IMR-90 (cell line): ENCODE results near the gene ZNF497. TPM values are rescaled to one million over a fixed set of nuclear protein-coding genes. Genes with fewer than 3 reads are reported as not detected.

Source experiments
- ATAC-seq: fragments of 200-7000 bp; cut with Tn5 transposase; 2 replicates; pipeline ENCODE4 v1.9.1; 2020; ENCODE audit warnings: low read depth, mild to moderate bottlenecking, moderate library complexity
- BruUV-seq: library from RNA; stranded (reverse); fragments of 400-500 nt; replicated peaks from 2 replicates; lab custom pipeline; 2021; lab: Mats Ljungman, UMichigan
- CTCF ChIA-PET: fragments of 300-600 bp; formaldehyde crosslinking; extraction: SDS; loops from one replicate; lab custom pipeline; 2021; ENCODE audit warnings: antibody characterized with exemption; lab: Yijun Ruan, JAX
- POLR2A ChIA-PET: fragments of 300-600 bp; sonication (Branson Sonifier 250); formaldehyde crosslinking; loops from one replicate; lab custom pipeline; 2022; ENCODE audit warnings: antibody characterized with exemption; ENCODE audit not compliant: unreplicated experiment; lab: Charles Lee
- DNase-seq: peaks from one replicate; pipeline ENCODE4 v3.0.0; 2013
- H2AFZ ChIP-seq: replicated peaks from 2 replicates; pipeline ENCODE3; 2013; ENCODE audit warnings: low read length, mild to moderate bottlenecking; ENCODE audit not compliant: poor library complexity
- H2AK5ac ChIP-seq: 2 replicates; pipeline ENCODE4 v1.6.1; 2013; ENCODE audit warnings: low read depth, low read length, inconsistent platforms
- H2AK9ac ChIP-seq: replicated peaks from 2 replicates; pipeline ENCODE3; 2013; ENCODE audit warnings: mild to moderate bottlenecking, low read depth, low read length, moderate library complexity; ENCODE audit not compliant: poor library complexity
- H2BK120ac ChIP-seq: 2 replicates; pipeline ENCODE4 v1.6.1; 2013; ENCODE audit warnings: low read depth, low read length, inconsistent platforms
- H2BK15ac ChIP-seq: 3 replicates; pipeline ENCODE4 v1.6.1; 2013; ENCODE audit warnings: low read depth, low read length, inconsistent platforms
- H2BK20ac ChIP-seq: 2 replicates; pipeline ENCODE4 v1.6.1; 2013; ENCODE audit warnings: low read depth, mild to moderate bottlenecking, inconsistent platforms, low read length, moderate library complexity
- H2BK5ac ChIP-seq: 2 replicates; pipeline ENCODE4 v1.6.1; 2013; ENCODE audit warnings: mild to moderate bottlenecking, low read depth, low read length, inconsistent platforms; ENCODE audit not compliant: poor library complexity, severe bottlenecking
- H3K14ac ChIP-seq: replicated peaks from 2 replicates; pipeline ENCODE4 v1.6.1; 2013; ENCODE audit warnings: low read depth, low read length, inconsistent platforms
- H3K18ac ChIP-seq: 2 replicates; pipeline ENCODE4 v1.6.1; 2013; ENCODE audit warnings: low read depth, low read length, control low read depth
- H3K23ac ChIP-seq: 2 replicates; pipeline ENCODE4 v1.6.1; 2013; ENCODE audit warnings: low read depth, low read length, inconsistent platforms
- H3K27ac ChIP-seq: 2 replicates; pipeline ENCODE4 v1.5.1; 2013; ENCODE audit warnings: mild to moderate bottlenecking, control low read depth, low read length; ENCODE audit not compliant: insufficient read depth
- H3K27me3 ChIP-seq: 2 replicates; pipeline ENCODE4 v1.6.1; 2013; ENCODE audit warnings: low read length; ENCODE audit not compliant: control insufficient read depth, insufficient read depth
- H3K36me3 ChIP-seq: 2 replicates; pipeline ENCODE4 v1.6.1; 2013; ENCODE audit warnings: low read length, mixed read lengths; ENCODE audit not compliant: control insufficient read depth, insufficient read depth
- H3K4ac ChIP-seq: 2 replicates; pipeline ENCODE4 v1.6.1; 2013; ENCODE audit warnings: low read depth, low read length, inconsistent platforms
- H3K4me1 ChIP-seq: 2 replicates; pipeline ENCODE4 v1.6.1; 2013; ENCODE audit warnings: low read length, mixed read lengths; ENCODE audit not compliant: control insufficient read depth, insufficient read depth
- H3K4me2 ChIP-seq: 2 replicates; pipeline ENCODE4 v1.6.1; 2013; ENCODE audit warnings: low read depth, mild to moderate bottlenecking, control low read depth, low read length, moderate library complexity
- H3K4me3 ChIP-seq: 2 replicates; pipeline ENCODE4 v1.5.1; 2013; ENCODE audit warnings: low read depth, mild to moderate bottlenecking, control low read depth, low read length, moderate library complexity; ENCODE audit not compliant: insufficient read depth
- H3K56ac ChIP-seq: 2 replicates; pipeline ENCODE4 v1.6.1; 2013; ENCODE audit warnings: low read length, inconsistent platforms; ENCODE audit not compliant: insufficient read depth; ENCODE audit errors: extremely low read depth
- H3K79me1 ChIP-seq, 2 experiments: 2 replicates each; pipeline ENCODE4 v1.6.1; 2013; ENCODE audit warnings: low read length in 2 of 2, inconsistent platforms in 1 of 2, low read depth in 1 of 2
- H3K9ac ChIP-seq: 2 replicates; pipeline ENCODE4 v1.6.1; 2013; ENCODE audit warnings: low read depth, low read length, control low read depth
- H3K9me1 ChIP-seq: 2 replicates; pipeline ENCODE4 v1.6.1; 2013; ENCODE audit warnings: low read length, inconsistent platforms; ENCODE audit not compliant: insufficient read depth
- H3K9me3 ChIP-seq: 2 replicates; pipeline ENCODE4 v1.6.1; 2013; ENCODE audit warnings: low read length; ENCODE audit not compliant: control insufficient read depth, insufficient read depth
- H4K20me1 ChIP-seq: 2 replicates; pipeline ENCODE4 v1.6.1; 2013; ENCODE audit warnings: low read length, inconsistent platforms; ENCODE audit not compliant: insufficient read depth
- H4K5ac ChIP-seq: 2 replicates; pipeline ENCODE4 v1.6.1; 2013; ENCODE audit warnings: mild to moderate bottlenecking, low read depth, low read length, control low read depth
- H4K8ac ChIP-seq, 2 experiments: 2 replicates each; pipeline ENCODE4 v1.6.1; 2013; ENCODE audit warnings: low read depth in 2 of 2, low read length in 2 of 2, control low read depth in 1 of 2, inconsistent platforms in 1 of 2
- H4K91ac ChIP-seq: 2 replicates; pipeline ENCODE4 v1.6.1; 2013; ENCODE audit warnings: low read depth, low read length, inconsistent platforms; ENCODE audit not compliant: insufficient read depth
- BHLHE40 ChIP-seq: fragments of 150-350 bp; IDR thresholded peaks from 2 replicates; pipeline ENCODE4 v1.6.1; 2016; ENCODE audit warnings: mild to moderate bottlenecking, low read depth, low read length
- CEBPB ChIP-seq: IDR thresholded peaks from 2 replicates; pipeline ENCODE4 v1.6.1; 2012; ENCODE audit warnings: low read depth, low read length, improper control_type of control experiment
- CHD1 ChIP-seq: IDR thresholded peaks from 2 replicates; pipeline ENCODE4 v1.6.1; 2012; ENCODE audit warnings: low read depth, low read length, improper control_type of control experiment
- FOS ChIP-seq: fragments of 150-350 bp; IDR thresholded peaks from 2 replicates; pipeline ENCODE4 v1.6.1; 2016; ENCODE audit warnings: low read depth, low read length
- MAFK ChIP-seq: IDR thresholded peaks from 2 replicates; pipeline ENCODE4 v1.6.1; 2012; ENCODE audit warnings: low read depth, low read length, improper control_type of control experiment
- MAZ ChIP-seq: IDR thresholded peaks from 2 replicates; pipeline ENCODE4 v1.6.1; 2012; ENCODE audit warnings: low read depth, mild to moderate bottlenecking, low read length, improper control_type of control experiment, moderate library complexity, borderline replicate concordance
- MXI1 ChIP-seq: IDR thresholded peaks from 2 replicates; pipeline ENCODE4 v1.6.1; 2012; ENCODE audit warnings: low read depth, mild to moderate bottlenecking, low read length, moderate library complexity, borderline replicate concordance
- NFE2L2 ChIP-seq: fragments of 150-350 bp; IDR thresholded peaks from 2 replicates; pipeline ENCODE4 v1.6.1; 2016; ENCODE audit warnings: low read depth, mild to moderate bottlenecking, low read length
- POLR2A ChIP-seq: IDR thresholded peaks from 2 replicates; pipeline ENCODE4 v1.6.1; 2012; ENCODE audit warnings: mild to moderate bottlenecking, low read depth, low read length
- RAD21 ChIP-seq: IDR thresholded peaks from 2 replicates; pipeline ENCODE4 v1.6.1; 2012; ENCODE audit warnings: low read length, improper control_type of control experiment
- RCOR1 ChIP-seq: IDR thresholded peaks from 2 replicates; pipeline ENCODE4 v1.6.1; 2012; ENCODE audit warnings: mild to moderate bottlenecking, low read length, improper control_type of control experiment; ENCODE audit not compliant: insufficient replicate concordance
- RFX5 ChIP-seq: IDR thresholded peaks from 2 replicates; pipeline ENCODE4 v1.8.0; 2012; ENCODE audit warnings: low read depth, mild to moderate bottlenecking, low read length, moderate library complexity
- SMC3 ChIP-seq: fragments of 150-350 bp; IDR thresholded peaks from 2 replicates; pipeline ENCODE4 v1.6.1; 2016; ENCODE audit warnings: low read depth, mild to moderate bottlenecking, antibody characterized with exemption, low read length, moderate library complexity
- WGBS, 2 experiments: methylation state at CpG; one replicate each; pipeline versions ENCODE4 v1.1.5 to v1.1.7; 2013; ENCODE audit warnings: missing lambda C conversion rate in 2 of 2; ENCODE audit not compliant: insufficient read length in 1 of 2; ENCODE audit errors: extremely low coverage in 2 of 2; 5-methylcytosine and 5-hydroxymethylcytosine counted together
- dilution Hi-C: fragments of 300-500 bp; cut with HindIII; formaldehyde crosslinking; loops from one replicate; pipeline ENCODE4 v1.14.3; 2018; ENCODE audit warnings: low sequenced_read_pairs; ENCODE audit not compliant: unreplicated experiment
- in situ Hi-C: fragments of 300-500 bp; cut with MboI; formaldehyde crosslinking; loops from 3 replicates; pipeline ENCODE4 v1.14.3; 2019; ENCODE audit warnings: low sequenced_read_pairs, inconsistent platforms, mixed read lengths
- intact Hi-C: fragments of 100-400 bp; cut with micrococcal nuclease; formaldehyde crosslinking; loops from 2 replicates; pipeline ENCODE4 v1.10.0; 2022
- polyA plus RNA-seq, 3 experiments: library from polyadenylated mRNA; depleted of rRNA; stranded (reverse); fragments of >200 nt; gene quantifications; 2 replicates each; pipeline ENCODE4 v1.2.3, GENCODE V29; 2012; ENCODE audit warnings: low replicate concordance in 1 of 3
- total RNA-seq: library from RNA; depleted of rRNA; stranded (reverse); fragments of >200 nt; gene quantifications from 2 replicates; pipeline ENCODE4 v1.2.3, GENCODE V29; 2012
- TF ChIP-seq, protein P1 (sequence below): conservative IDR thresholded peaks from 2 replicates; pipeline ENCODE4 v1.5.1; 2012; ENCODE audit warnings: mild to moderate bottlenecking, low read depth, low read length, improper control_type of control experiment
- TF ChIP-seq, protein P2 (sequence below): fragments of 150-350 bp; IDR thresholded peaks from 2 replicates; pipeline ENCODE4 v1.6.1; 2016; ENCODE audit warnings: low read depth, mild to moderate bottlenecking, low read length, moderate library complexity, borderline replicate concordance
- TF ChIP-seq, protein P3 (sequence below): fragments of 150-350 bp; IDR thresholded peaks from 2 replicates; pipeline ENCODE4 v1.6.1; 2017; ENCODE audit warnings: mild to moderate bottlenecking, antibody characterized with exemption, low read length, low read depth

ZNF497 gene
- total and polyA plus RNA-seq, 2 of the 4 experiments (the other 2 are of a cell fraction): 0.18 to 0.24 TPM

DNA sequence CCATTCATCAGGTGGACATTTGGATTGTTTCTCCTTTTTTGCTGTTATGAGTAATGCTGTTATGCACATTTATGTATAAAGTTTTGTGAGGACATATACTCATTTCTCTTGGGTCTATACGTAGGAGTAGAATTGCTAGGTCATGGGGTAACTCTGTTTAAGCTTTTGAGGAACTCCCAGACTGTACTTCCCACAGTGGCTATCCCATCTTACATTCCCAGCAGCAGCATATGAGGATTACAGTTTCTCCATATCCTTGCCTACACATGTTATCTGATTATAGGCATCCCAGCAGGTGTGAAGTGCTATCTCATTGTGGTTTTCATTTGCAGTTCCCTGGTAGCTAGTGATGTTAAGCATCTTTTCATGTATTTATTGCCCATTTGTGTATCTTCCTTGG lies 29.9 kb downstream of the ZNF497 start:
- no peak for ATAC-seq
- H4K91ac ChIP-seq: no peak overlapping the region
- BruUV-seq: no TSS peak
- peaks cover under 1% of the 10 kb centered on the region; the same call in 1 of the 2 replicates for H3K9me3 ChIP-seq
- no peak overlapping the region for H2AK5ac ChIP-seq
- peaks cover 18 to 48% of the 10 kb centered on the region in 2 experiments for H3K79me1 ChIP-seq
- no peak overlapping the region for H4K8ac ChIP-seq
- H3K27ac ChIP-seq: no peak overlapping the region
- ChIA-PET CTCF (no interaction called here), POLR2A (no interaction called here)
- no CpG with 5 or more reads among the region's 1 CpG for WGBS, 2 experiments
- H3K4me3 ChIP-seq: no peak overlapping the region
- dilution Hi-C loops: no loop called here
- peaks cover 19% of the 10 kb centered on the region for H3K36me3 ChIP-seq
- H2BK15ac ChIP-seq: no peak overlapping the region
- no peak overlapping the region for H3K23ac ChIP-seq
- no peak for TF ChIP-seq CHD1
- TF ChIP-seq, protein P1, sequence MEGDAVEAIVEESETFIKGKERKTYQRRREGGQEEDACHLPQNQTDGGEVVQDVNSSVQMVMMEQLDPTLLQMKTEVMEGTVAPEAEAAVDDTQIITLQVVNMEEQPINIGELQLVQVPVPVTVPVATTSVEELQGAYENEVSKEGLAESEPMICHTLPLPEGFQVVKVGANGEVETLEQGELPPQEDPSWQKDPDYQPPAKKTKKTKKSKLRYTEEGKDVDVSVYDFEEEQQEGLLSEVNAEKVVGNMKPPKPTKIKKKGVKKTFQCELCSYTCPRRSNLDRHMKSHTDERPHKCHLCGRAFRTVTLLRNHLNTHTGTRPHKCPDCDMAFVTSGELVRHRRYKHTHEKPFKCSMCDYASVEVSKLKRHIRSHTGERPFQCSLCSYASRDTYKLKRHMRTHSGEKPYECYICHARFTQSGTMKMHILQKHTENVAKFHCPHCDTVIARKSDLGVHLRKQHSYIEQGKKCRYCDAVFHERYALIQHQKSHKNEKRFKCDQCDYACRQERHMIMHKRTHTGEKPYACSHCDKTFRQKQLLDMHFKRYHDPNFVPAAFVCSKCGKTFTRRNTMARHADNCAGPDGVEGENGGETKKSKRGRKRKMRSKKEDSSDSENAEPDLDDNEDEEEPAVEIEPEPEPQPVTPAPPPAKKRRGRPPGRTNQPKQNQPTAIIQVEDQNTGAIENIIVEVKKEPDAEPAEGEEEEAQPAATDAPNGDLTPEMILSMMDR: no peak
- no peak for TF ChIP-seq RFX5
- no peak for TF ChIP-seq MXI1
- TF ChIP-seq MAZ: no peak
- no peak for TF ChIP-seq FOS
- TF ChIP-seq CEBPB: no peak
- no peak for TF ChIP-seq POLR2A
- no peak for TF ChIP-seq BHLHE40
- TF ChIP-seq NFE2L2: no peak
- TF ChIP-seq, protein P2, sequence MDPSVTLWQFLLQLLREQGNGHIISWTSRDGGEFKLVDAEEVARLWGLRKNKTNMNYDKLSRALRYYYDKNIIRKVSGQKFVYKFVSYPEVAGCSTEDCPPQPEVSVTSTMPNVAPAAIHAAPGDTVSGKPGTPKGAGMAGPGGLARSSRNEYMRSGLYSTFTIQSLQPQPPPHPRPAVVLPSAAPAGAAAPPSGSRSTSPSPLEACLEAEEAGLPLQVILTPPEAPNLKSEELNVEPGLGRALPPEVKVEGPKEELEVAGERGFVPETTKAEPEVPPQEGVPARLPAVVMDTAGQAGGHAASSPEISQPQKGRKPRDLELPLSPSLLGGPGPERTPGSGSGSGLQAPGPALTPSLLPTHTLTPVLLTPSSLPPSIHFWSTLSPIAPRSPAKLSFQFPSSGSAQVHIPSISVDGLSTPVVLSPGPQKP: no peak
- TF ChIP-seq RAD21: no peak
- no peak for TF ChIP-seq RCOR1
- no peak for TF ChIP-seq MAFK
- TF ChIP-seq, protein P3, sequence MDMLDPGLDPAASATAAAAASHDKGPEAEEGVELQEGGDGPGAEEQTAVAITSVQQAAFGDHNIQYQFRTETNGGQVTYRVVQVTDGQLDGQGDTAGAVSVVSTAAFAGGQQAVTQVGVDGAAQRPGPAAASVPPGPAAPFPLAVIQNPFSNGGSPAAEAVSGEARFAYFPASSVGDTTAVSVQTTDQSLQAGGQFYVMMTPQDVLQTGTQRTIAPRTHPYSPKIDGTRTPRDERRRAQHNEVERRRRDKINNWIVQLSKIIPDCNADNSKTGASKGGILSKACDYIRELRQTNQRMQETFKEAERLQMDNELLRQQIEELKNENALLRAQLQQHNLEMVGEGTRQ: no peak
- TF ChIP-seq SMC3: no peak
- no peak for DNase-seq
- no peak overlapping the region for H2AK9ac ChIP-seq
- in situ Hi-C loops: no loop called here
- peaks cover 5% of the 10 kb centered on the region; the same call in 1 of the 2 replicates for H4K20me1 ChIP-seq
- H3K56ac ChIP-seq: no peak overlapping the region
- no peak overlapping the region for H3K9ac ChIP-seq
- no peaks in the 10 kb centered on the region for H3K27me3 ChIP-seq
- no peaks in the 10 kb centered on the region for H3K4me1 ChIP-seq
- no peak overlapping the region for H3K4ac ChIP-seq
- H3K14ac ChIP-seq: no peak overlapping the region
- H2BK20ac ChIP-seq: no peak overlapping the region
- H4K5ac ChIP-seq: no peak overlapping the region
- peaks cover 16% of the 10 kb centered on the region for H3K9me1 ChIP-seq
- H3K18ac ChIP-seq: no peak overlapping the region
- intact Hi-C loops: no loop called here
- H2BK120ac ChIP-seq: no peak overlapping the region
- H2BK5ac ChIP-seq: no peak overlapping the region
- H3K4me2 ChIP-seq: no peak overlapping the region
- H2AFZ ChIP-seq: no peak overlapping the region
